Spleen (tissue), 7 donors: Measurements from ENCODE around the gene NUAK2.

Source experiments
- POLR2A ChIP-seq, 3 donors: fragments of 450-650 bp; IDR thresholded peaks; one replicate each; pipeline ENCODE4 v1.5.1; 2017; ENCODE audit warnings: antibody characterized with exemption in 3 of 3, mild to moderate bottlenecking in 1 of 3
- POLR2AphosphoS5 ChIP-seq, 3 donors: sonication (generic); formaldehyde crosslinking; IDR thresholded peaks; one replicate each; pipeline ENCODE4 v1.5.1; 2017; ENCODE audit warnings: antibody characterized with exemption in 3 of 3
- TF ChIP-seq, protein P1 (sequence below), 11 experiments: fragments of 200-600 bp in 7 of 11; fragments of 450-650 bp in 4 of 11; sonication (generic) in 4 of 11; IDR thresholded peaks in 8 of 11; conservative IDR thresholded peaks in 3 of 11; 1 replicate in 7 of 11; 2 replicates in 4 of 11; pipeline versions ENCODE4 v1.4.0 to v1.8.0; 2016 to 2021; ENCODE audit warnings: antibody characterized with exemption in 11 of 11, inconsistent platforms in 4 of 11, mild to moderate bottlenecking in 1 of 11
- donor health status: DM: no; HTN: no; CAD: no; lungs with moderate emphysema.
- donor health status: DM: no; HTN: no; CAD: no.
- donor health status: DM: no; HTN: no; CAD: no.

DNA sequence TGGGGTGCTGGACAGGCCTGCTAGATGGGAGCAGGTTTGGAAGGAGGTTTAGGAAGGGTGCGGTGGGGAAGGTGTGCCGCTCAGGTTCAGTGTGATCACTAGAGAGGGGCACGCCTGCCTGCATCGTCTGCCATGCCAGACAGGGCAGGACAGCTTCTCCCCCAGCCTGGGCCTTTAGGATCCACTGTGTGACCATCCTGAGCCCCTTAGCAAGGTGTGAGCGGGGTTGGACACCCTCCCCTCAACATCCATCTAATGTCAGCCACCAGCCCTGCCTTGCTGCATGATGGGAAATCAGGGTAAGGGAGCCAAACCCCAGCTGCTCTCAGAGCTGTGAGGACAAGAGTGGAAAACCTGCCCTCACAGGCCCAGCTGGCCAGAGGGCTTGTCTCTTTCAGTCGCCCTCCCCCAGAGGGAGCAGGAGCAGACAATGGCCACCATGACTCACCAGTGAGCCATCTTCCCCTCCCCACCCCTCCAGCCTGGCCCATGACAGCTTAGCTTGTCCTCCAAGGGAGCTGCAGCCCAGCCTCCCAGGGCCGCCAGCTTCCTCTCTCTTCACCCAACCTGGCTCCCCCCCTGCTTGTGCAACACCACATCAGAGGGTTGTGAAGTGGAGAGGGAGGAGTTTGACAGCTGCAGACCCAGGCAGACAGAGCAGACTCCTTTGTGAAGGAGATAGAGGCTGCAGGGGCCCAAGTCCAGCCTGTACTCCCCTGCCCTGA, 37.0 kb downstream of the NUAK2 start:
- TF ChIP-seq, protein P1, sequence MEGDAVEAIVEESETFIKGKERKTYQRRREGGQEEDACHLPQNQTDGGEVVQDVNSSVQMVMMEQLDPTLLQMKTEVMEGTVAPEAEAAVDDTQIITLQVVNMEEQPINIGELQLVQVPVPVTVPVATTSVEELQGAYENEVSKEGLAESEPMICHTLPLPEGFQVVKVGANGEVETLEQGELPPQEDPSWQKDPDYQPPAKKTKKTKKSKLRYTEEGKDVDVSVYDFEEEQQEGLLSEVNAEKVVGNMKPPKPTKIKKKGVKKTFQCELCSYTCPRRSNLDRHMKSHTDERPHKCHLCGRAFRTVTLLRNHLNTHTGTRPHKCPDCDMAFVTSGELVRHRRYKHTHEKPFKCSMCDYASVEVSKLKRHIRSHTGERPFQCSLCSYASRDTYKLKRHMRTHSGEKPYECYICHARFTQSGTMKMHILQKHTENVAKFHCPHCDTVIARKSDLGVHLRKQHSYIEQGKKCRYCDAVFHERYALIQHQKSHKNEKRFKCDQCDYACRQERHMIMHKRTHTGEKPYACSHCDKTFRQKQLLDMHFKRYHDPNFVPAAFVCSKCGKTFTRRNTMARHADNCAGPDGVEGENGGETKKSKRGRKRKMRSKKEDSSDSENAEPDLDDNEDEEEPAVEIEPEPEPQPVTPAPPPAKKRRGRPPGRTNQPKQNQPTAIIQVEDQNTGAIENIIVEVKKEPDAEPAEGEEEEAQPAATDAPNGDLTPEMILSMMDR (IDR thresholded peaks at IDR 0.05 in 8 of 11, conservative IDR thresholded peaks at IDR 0.05 in 3 of 11) = peak in 3 of 11 experiments; percentile 9 to 23 (median 21)
- TF ChIP-seq POLR2AphosphoS5 (IDR thresholded peaks at IDR 0.05) (peak; percentile 82 to 89 (median 87)), POLR2A (IDR thresholded peaks at IDR 0.05) (peak in 1 of 3 donors; percentile 40)
